Neuronal stem cell (in vitro differentiated cells): ENCODE results near the gene ENTPD2.
A peak's percentile ranks its signal among the peaks of the same experiment; 100 is the strongest.

Experiments used
- DNase-seq: peaks from one replicate; pipeline ENCODE4 v3.0.0-alpha.2; 2013; ENCODE audit warnings: low spot score
- H2AFZ ChIP-seq: one replicate; pipeline ENCODE4 v1.6.1; 2013; ENCODE audit warnings: mild to moderate bottlenecking, low read length, inconsistent platforms
- H2AK5ac ChIP-seq: 2 replicates; pipeline ENCODE4 v1.6.1; 2013; ENCODE audit warnings: low read depth, mild to moderate bottlenecking, inconsistent platforms, low read length, moderate library complexity, mixed read lengths
- H2BK120ac ChIP-seq: 2 replicates; pipeline ENCODE4 v1.6.1; 2013; ENCODE audit warnings: low read depth, mild to moderate bottlenecking, inconsistent platforms, low read length, moderate library complexity, mixed read lengths
- H2BK12ac ChIP-seq: one replicate; pipeline ENCODE4 v1.6.1; 2013; ENCODE audit warnings: low read length, inconsistent platforms
- H2BK15ac ChIP-seq: 2 replicates; pipeline ENCODE4 v1.6.1; 2013; ENCODE audit warnings: mild to moderate bottlenecking, low read length, inconsistent platforms, mixed read lengths
- H2BK5ac ChIP-seq: one replicate; pipeline ENCODE4 v1.6.1; 2013; ENCODE audit warnings: inconsistent platforms, mild to moderate bottlenecking, low read length, moderate library complexity
- H3K14ac ChIP-seq: one replicate; pipeline ENCODE4 v1.6.1; 2013; ENCODE audit warnings: low read length, inconsistent platforms
- H3K18ac ChIP-seq: 2 replicates; pipeline ENCODE4 v1.6.1; 2013; ENCODE audit warnings: low read length, inconsistent platforms
- H3K23ac ChIP-seq: 2 replicates; pipeline ENCODE4 v1.6.1; 2013; ENCODE audit warnings: low read depth, mild to moderate bottlenecking, mixed read lengths, low read length, inconsistent platforms; ENCODE audit not compliant: poor library complexity
- H3K27ac ChIP-seq: replicated peaks from 3 replicates; pipeline ENCODE4 v1.5.1; 2013; ENCODE audit warnings: low read length, inconsistent platforms
- H3K27me3 ChIP-seq, 3 experiments: 2 replicates each; pipeline ENCODE4 v1.6.1; 2013; ENCODE audit warnings: low read length in 3 of 3, mild to moderate bottlenecking in 2 of 3, inconsistent platforms in 1 of 3, low read depth in 1 of 3, mixed read lengths in 1 of 3, moderate library complexity in 1 of 3; ENCODE audit not compliant: control insufficient read depth in 3 of 3, insufficient read depth in 3 of 3
- H3K36me3 ChIP-seq, 2 donors: replicated peaks in 1 of 2; 2 replicates each; pipeline ENCODE4 v1.6.1; 2013; ENCODE audit warnings: low read length in 2 of 2; ENCODE audit not compliant: control insufficient read depth in 2 of 2, insufficient read depth in 2 of 2
- H3K4ac ChIP-seq: 2 replicates; pipeline ENCODE4 v1.6.1; 2013; ENCODE audit warnings: inconsistent platforms, mild to moderate bottlenecking, low read length, moderate library complexity
- H3K4me1 ChIP-seq, 2 donors: 1 replicate in 1 of 2; 2 replicates in 1 of 2; pipeline ENCODE4 v1.6.1; 2013; ENCODE audit warnings: low read length in 2 of 2, low read depth in 1 of 2; ENCODE audit not compliant: control insufficient read depth in 2 of 2, insufficient read depth in 1 of 2
- H3K4me2 ChIP-seq: one replicate; pipeline ENCODE4 v1.6.1; 2013; ENCODE audit warnings: mild to moderate bottlenecking, low read length, inconsistent platforms; ENCODE audit not compliant: insufficient read depth, poor library complexity, severe bottlenecking
- H3K4me3 ChIP-seq, 2 donors: 2 replicates each; pipeline ENCODE4 v1.5.1; 2013; ENCODE audit warnings: low read length in 2 of 2, mild to moderate bottlenecking in 2 of 2, inconsistent platforms in 1 of 2, moderate library complexity in 1 of 2
- H3K79me1 ChIP-seq: one replicate; pipeline ENCODE4 v1.6.1; 2013; ENCODE audit warnings: low read depth, mild to moderate bottlenecking, inconsistent platforms, low read length, moderate library complexity
- H3K9ac ChIP-seq: one replicate; pipeline ENCODE4 v1.6.1; 2013; ENCODE audit warnings: mild to moderate bottlenecking, low read depth, low read length, inconsistent platforms; ENCODE audit not compliant: poor library complexity
- H3K9me3 ChIP-seq, 2 donors: replicated peaks in 1 of 2; 2 replicates each; pipeline versions ENCODE3 to v1.6.1; 2013; ENCODE audit warnings: low read length in 2 of 2, mild to moderate bottlenecking in 2 of 2, inconsistent platforms in 1 of 2, low read depth in 1 of 2, mixed read lengths in 1 of 2, moderate library complexity in 1 of 2; ENCODE audit not compliant: control insufficient read depth in 2 of 2, insufficient read depth in 1 of 2
- H4K8ac ChIP-seq: one replicate; pipeline ENCODE4 v1.6.1; 2013; ENCODE audit warnings: low read depth, mild to moderate bottlenecking, inconsistent platforms, low read length, moderate library complexity
- H4K91ac ChIP-seq: one replicate; pipeline ENCODE4 v1.6.1; 2013; ENCODE audit warnings: low read length, low read depth, mild to moderate bottlenecking, inconsistent platforms; ENCODE audit not compliant: poor library complexity
- WGBS, 2 donors: extraction: QIAGEN DNeasy Blood & Tissue Kit; methylation state at CpG; one replicate each; pipeline ENCODE4 v1.1.7; 2013; ENCODE audit warnings: missing lambda C conversion rate in 2 of 2, mixed read lengths in 1 of 2; ENCODE audit not compliant: insufficient read length in 2 of 2, insufficient replicate concordance in 1 of 2; ENCODE audit errors: extremely low coverage in 2 of 2; 5-methylcytosine and 5-hydroxymethylcytosine counted together

Gene ENTPD2

GRCh38 chr9:137038916-137039315 lies 14.9 kb downstream of the ENTPD2 start:
- Histone ChIP-seq H3K4me1 (peaks cover 3 to 31% of the 10 kb centered on the region in 2 donors), H3K4ac (no peak overlapping the region), H3K79me1 (peaks cover 2% of the 10 kb centered on the region), H3K14ac (no peak overlapping the region), H3K36me3 (peaks cover 3 to 23% of the 10 kb centered on the region in 2 donors), H4K91ac (no peak overlapping the region), H2BK5ac (peak overlapping the region; percentile 93), H3K4me3 (no peak overlapping the region), H3K27me3 (no peaks in the 10 kb centered on the region), H3K18ac (no peak overlapping the region), H3K23ac (peak overlapping the region; percentile 73), H2AFZ (no peak overlapping the region), H2BK120ac (no peak overlapping the region), H3K27ac (no peak overlapping the region), H4K8ac (no peak overlapping the region), H3K9ac (peak overlapping the region; percentile 50), H2BK12ac (no peak overlapping the region), H3K9me3 (no peaks in the 10 kb centered on the region), H3K4me2 (no peak overlapping the region), H2AK5ac (no peak overlapping the region), H2BK15ac (no peak overlapping the region)
- DNase-seq = no peak
- no CpG with 5 or more reads among the region's 9 CpGs for WGBS, 2 donors

DNA sequence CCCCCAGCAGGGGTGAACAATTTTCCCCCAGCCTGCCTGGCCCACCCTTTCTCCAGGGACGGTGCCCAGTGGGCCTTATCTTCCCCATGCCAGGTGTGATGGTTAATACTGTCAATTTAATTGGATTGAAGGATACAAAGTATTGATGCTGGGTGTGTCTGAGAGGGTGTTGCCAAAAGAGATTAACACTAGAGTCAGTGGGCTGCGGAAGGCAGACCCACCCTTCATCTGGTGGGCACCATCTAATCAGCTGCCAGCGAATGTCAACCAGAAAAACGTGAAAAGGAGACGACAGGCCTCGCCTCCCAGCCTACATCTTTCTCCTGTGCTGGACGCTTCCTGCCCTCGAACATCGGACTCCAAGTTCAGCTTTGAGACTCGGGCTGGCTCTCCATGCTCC lies 16.4 kb downstream of the ENTPD2 start:
- no peak overlapping the region for H4K91ac ChIP-seq
- no peak overlapping the region for H2BK12ac ChIP-seq
- no peaks in the 10 kb centered on the region for H3K27me3 ChIP-seq
- no peak overlapping the region for H3K4me3 ChIP-seq
- H2AK5ac ChIP-seq = no peak overlapping the region
- H3K27ac ChIP-seq = no peak overlapping the region
- no peak for DNase-seq
- no peak overlapping the region for H4K8ac ChIP-seq
- H2BK5ac ChIP-seq = no peak overlapping the region
- H3K9me3 ChIP-seq = no peaks in the 10 kb centered on the region
- no peak overlapping the region for H3K14ac ChIP-seq
- H3K18ac ChIP-seq = no peak overlapping the region
- H3K36me3 ChIP-seq = peaks cover 3 to 23% of the 10 kb centered on the region in 2 donors
- no peak overlapping the region for H3K4ac ChIP-seq
- H2AFZ ChIP-seq = no peak overlapping the region
- WGBS, 2 donors = no CpG with 5 or more reads among the region's 10 CpGs
- H2BK120ac ChIP-seq = no peak overlapping the region
- H2BK15ac ChIP-seq = no peak overlapping the region
- H3K23ac ChIP-seq = no peak overlapping the region
- no peak overlapping the region for H3K4me2 ChIP-seq
- peaks cover 3 to 22% of the 10 kb centered on the region in 2 donors for H3K4me1 ChIP-seq
- H3K9ac ChIP-seq = peak overlapping the region; percentile 12
- H3K79me1 ChIP-seq = peaks cover 4% of the 10 kb centered on the region

DNA sequence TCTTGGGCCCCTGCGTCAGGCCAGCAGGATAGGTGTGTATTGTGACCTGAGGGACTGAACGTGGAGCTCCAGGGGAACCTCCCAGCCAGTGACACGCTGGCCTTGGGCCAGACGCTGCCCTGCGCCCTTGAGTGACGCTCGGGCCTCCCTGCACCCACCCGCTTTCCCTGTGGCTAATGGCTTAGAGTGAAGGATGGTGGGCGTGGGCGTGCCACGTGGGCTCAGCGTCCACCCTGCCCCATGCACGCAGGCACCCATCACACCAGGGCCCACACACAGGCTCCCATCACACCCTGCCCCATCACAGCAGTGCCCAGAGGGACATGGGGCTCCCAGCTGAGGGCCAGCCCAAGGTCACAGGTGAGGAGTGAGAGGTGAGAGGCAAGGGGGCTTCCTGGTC lies 16.8 kb downstream of the ENTPD2 start:
- Histone ChIP-seq H4K91ac (no peak overlapping the region), H3K9me3 (no peaks in the 10 kb centered on the region), H3K4ac (no peak overlapping the region), H3K14ac (no peak overlapping the region), H3K27ac (no peak overlapping the region), H4K8ac (no peak overlapping the region), H3K18ac (no peak overlapping the region), H2BK12ac (no peak overlapping the region), H3K4me1 (peaks cover 3 to 23% of the 10 kb centered on the region in 2 donors), H3K4me3 (no peak overlapping the region), H2AK5ac (peak overlapping the region; percentile 37), H2BK15ac (no peak overlapping the region), H2BK5ac (no peak overlapping the region), H3K79me1 (peaks cover 4% of the 10 kb centered on the region), H3K4me2 (no peak overlapping the region), H3K27me3 (no peaks in the 10 kb centered on the region), H3K23ac (peak overlapping the region; percentile 85), H2AFZ (no peak overlapping the region), H3K9ac (no peak overlapping the region), H2BK120ac (no peak overlapping the region), H3K36me3 (peaks cover 3 to 23% of the 10 kb centered on the region in 2 donors)
- no peak for DNase-seq
- no CpG with 5 or more reads among the region's 13 CpGs for WGBS, 2 donors

- peak overlapping the region; percentile 35 for H2BK5ac ChIP-seq
Measured at GRCh38 chr9:137035937-137036336, 17.9 kb downstream of the ENTPD2 start.

More at GRCh38 chr9:137035937-137036336, 17.9 kb downstream of the ENTPD2 start:
- Histone ChIP-seq H3K23ac (no peak overlapping the region), H3K36me3 (peaks cover 3 to 23% of the 10 kb centered on the region in 2 donors), H3K27ac (no peak overlapping the region), H4K8ac (no peak overlapping the region), H3K4me1 (peaks cover 3 to 13% of the 10 kb centered on the region in 2 donors), H3K79me1 (peaks cover 4% of the 10 kb centered on the region), H3K14ac (no peak overlapping the region), H3K4me3 (no peak overlapping the region), H3K27me3 (no peaks in the 10 kb centered on the region), H3K9ac (no peak overlapping the region), H3K4ac (peak overlapping the region; percentile 10), H3K18ac (peak overlapping the region; percentile 50), H2BK120ac (no peak overlapping the region), H3K9me3 (no peaks in the 10 kb centered on the region), H3K4me2 (no peak overlapping the region), H2BK15ac (no peak overlapping the region), H2AK5ac (peak overlapping the region; percentile 99), H2AFZ (no peak overlapping the region), H4K91ac (no peak overlapping the region), H2BK12ac (peak overlapping the region; percentile 1)
- WGBS, 2 donors = no CpG with 5 or more reads among the region's 8 CpGs
- DNase-seq = no peak
